Measurements from ENCODE around the gene PLEKHJ1.

- no peak for TF ChIP-seq CTCF (IDR thresholded peaks at IDR 0.05)
- TF ChIP-seq POLR2A (IDR thresholded peaks at IDR 0.05): peak; percentile 36 to 73 (median 55)
Measured at GRCh38 chr19:2235381-2236063, 607 bp downstream of the PLEKHJ1 start.
